Mesendoderm (in vitro differentiated cells): ENCODE measurements around the gene NDUFA6.
A peak's percentile ranks its signal among the peaks of the same experiment; 100 is the strongest.
"Not testable (repeated sequence)": the region's sequence is repeated elsewhere in the genome, so short reads cannot be mapped to it uniquely, and the experiment has no call there.

Source experiments
- DNase-seq: peaks from one replicate; pipeline ENCODE4 v3.0.0; 2013
- H2AK5ac ChIP-seq: 2 replicates; pipeline ENCODE4 v1.6.1; 2013; ENCODE audit warnings: low read length, inconsistent platforms
- H2BK120ac ChIP-seq: 2 replicates; pipeline ENCODE4 v1.6.1; 2013; ENCODE audit warnings: low read depth, mild to moderate bottlenecking, low read length, moderate library complexity, mixed read lengths
- H2BK15ac ChIP-seq: replicated peaks from 2 replicates; pipeline ENCODE4 v1.6.1; 2013; ENCODE audit warnings: low read depth, mild to moderate bottlenecking, moderate library complexity
- H2BK5ac ChIP-seq: 2 replicates; pipeline ENCODE4 v1.6.1; 2013; ENCODE audit warnings: low read length, inconsistent platforms
- H3K18ac ChIP-seq: 2 replicates; pipeline ENCODE4 v1.6.1; 2013; ENCODE audit warnings: mild to moderate bottlenecking, low read length, mixed read lengths
- H3K23ac ChIP-seq: one replicate; pipeline ENCODE4 v1.6.1; 2013; ENCODE audit warnings: low read length
- H3K27ac ChIP-seq: 2 replicates; pipeline ENCODE4 v1.5.1; 2013; ENCODE audit warnings: low read depth, mild to moderate bottlenecking, inconsistent platforms, low read length, moderate library complexity
- H3K27me3 ChIP-seq: 2 replicates; pipeline ENCODE4 v1.6.1; 2013; ENCODE audit warnings: low read length, control low read depth, mild to moderate bottlenecking, inconsistent platforms; ENCODE audit not compliant: insufficient read depth, poor library complexity
- H3K36me3 ChIP-seq: 2 replicates; pipeline ENCODE4 v1.6.1; 2013; ENCODE audit warnings: low read length, inconsistent platforms; ENCODE audit not compliant: control insufficient read depth, insufficient read depth
- H3K4ac ChIP-seq: one replicate; pipeline ENCODE4 v1.6.1; 2013; ENCODE audit warnings: low read depth, mild to moderate bottlenecking, low read length, moderate library complexity
- H3K4me1 ChIP-seq: 2 replicates; pipeline ENCODE4 v1.6.1; 2013; ENCODE audit warnings: low read depth, low read length, inconsistent platforms; ENCODE audit not compliant: control insufficient read depth
- H3K4me2 ChIP-seq: 2 replicates; pipeline ENCODE4 v1.6.1; 2013; ENCODE audit warnings: low read length
- H3K4me3 ChIP-seq: 2 replicates; pipeline ENCODE4 v1.5.1; 2013; ENCODE audit warnings: mild to moderate bottlenecking, low read length
- H3K56ac ChIP-seq: one replicate; pipeline ENCODE4 v1.6.1; 2013; ENCODE audit warnings: low read length
- H3K79me1 ChIP-seq: 2 replicates; pipeline ENCODE4 v1.6.1; 2013; ENCODE audit warnings: low read length, inconsistent platforms
- H3K79me2 ChIP-seq: 2 replicates; pipeline ENCODE4 v1.6.1; 2013; ENCODE audit warnings: mild to moderate bottlenecking, low read length; ENCODE audit not compliant: control insufficient read depth, insufficient read depth
- H3K9ac ChIP-seq: 2 replicates; pipeline ENCODE4 v1.6.1; 2013; ENCODE audit warnings: low read length, inconsistent platforms
- H4K5ac ChIP-seq: one replicate; pipeline ENCODE4 v1.6.1; 2013; ENCODE audit warnings: low read length
- H4K8ac ChIP-seq: one replicate; pipeline ENCODE4 v1.6.1; 2013; ENCODE audit warnings: low read depth, mild to moderate bottlenecking, control low read depth, low read length, moderate library complexity
- WGBS: extraction: QIAGEN DNeasy Blood & Tissue Kit; methylation state at CpG from one replicate; pipeline ENCODE4 v1.1.7; 2013; ENCODE audit warnings: low lambda C conversion rate, missing lambda C conversion rate; ENCODE audit not compliant: insufficient coverage; ENCODE audit errors: extremely low coverage; 5-methylcytosine and 5-hydroxymethylcytosine counted together

NDUFA6 gene

DNA sequence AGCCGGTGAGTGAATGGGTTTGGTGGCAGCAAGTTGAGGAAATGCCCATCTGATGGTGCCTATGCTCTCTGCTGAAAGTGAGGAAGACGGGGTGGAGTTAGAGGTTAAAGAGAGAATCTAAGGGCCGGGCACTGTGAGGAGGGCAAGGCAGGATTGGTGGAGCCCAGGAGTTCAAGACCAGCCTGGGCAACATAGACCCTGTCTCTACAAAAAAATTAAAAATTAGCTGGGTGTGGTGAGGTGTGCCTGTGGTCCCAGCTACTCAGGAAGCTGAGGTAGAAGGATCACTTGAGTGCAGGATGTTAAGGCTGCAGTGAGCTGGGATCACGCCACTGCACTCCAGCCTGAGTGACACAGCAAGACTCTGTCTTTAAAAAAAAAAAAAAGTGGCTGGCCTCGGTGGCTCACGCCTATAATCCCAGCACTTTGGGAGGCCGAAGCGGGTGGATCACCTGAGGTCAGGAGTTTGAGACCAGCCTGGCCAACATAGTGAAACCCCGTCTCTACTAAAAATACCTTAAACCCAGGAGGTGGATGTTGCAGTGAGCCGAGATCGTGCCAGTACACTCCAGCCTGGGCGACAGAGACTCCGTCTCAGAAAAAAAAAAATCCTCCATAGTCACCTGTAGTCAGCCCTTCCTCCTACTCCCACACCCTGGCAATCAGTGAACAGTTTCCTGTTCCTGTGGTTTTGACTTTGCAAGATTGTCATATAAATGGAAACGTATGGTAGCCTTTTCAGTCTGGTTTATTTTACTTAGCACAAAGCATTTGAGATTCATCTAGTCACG, 29.9 kb upstream of the NDUFA6 start:
- not testable (repeated sequence) for H3K4me1 ChIP-seq, H3K79me1 ChIP-seq, H3K27ac ChIP-seq, H3K23ac ChIP-seq, H3K18ac ChIP-seq, H3K27me3 ChIP-seq, H4K5ac ChIP-seq, H3K56ac ChIP-seq, H3K79me2 ChIP-seq, H3K36me3 ChIP-seq, H3K4me2 ChIP-seq, DNase-seq, H2AK5ac ChIP-seq, H2BK5ac ChIP-seq, H4K8ac ChIP-seq, H3K9ac ChIP-seq, H3K4me3 ChIP-seq, H3K4ac ChIP-seq, H2BK15ac ChIP-seq, H2BK120ac ChIP-seq
- WGBS, result no CpG with 5 or more reads among the region's 15 CpGs

DNA sequence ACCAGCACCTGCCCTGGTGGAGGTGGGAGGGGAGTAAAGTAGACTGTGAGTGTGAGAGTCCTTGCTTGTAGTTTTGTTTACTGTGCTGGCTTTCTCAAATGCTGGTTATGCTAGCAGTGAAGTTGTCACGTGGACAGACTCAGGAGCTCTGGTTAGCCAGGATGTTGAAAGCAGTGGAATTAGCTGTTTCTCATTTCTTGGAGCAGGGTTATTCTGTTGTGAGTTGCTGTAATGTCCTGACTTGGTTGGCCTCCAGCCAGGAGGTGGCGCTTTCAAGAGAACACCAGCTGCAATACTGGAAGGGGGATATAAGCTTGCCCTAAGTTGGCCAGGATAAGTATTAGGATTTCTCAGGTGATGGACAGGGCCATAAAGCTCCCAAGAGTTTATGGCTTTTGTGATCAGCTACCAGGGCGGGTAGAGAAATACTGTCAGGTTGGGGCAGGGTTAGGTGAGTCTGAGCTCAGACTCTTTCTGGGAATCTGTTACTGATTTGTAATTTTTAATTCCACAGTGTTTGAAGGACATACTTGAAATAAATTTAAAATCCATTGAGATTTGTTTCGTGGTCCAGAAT, 26.4 kb upstream of the NDUFA6 start:
- Histone ChIP-seq H3K4me2 (no peak overlapping the region), H4K5ac (no peak overlapping the region), H4K8ac (no peak overlapping the region), H3K79me1 (no peaks in the 10 kb centered on the region), H2BK5ac (no peak overlapping the region), H3K4me3 (no peak overlapping the region), H3K23ac (no peak overlapping the region), H2BK15ac (no peak overlapping the region), H3K27ac (no peak overlapping the region), H3K9ac (no peak overlapping the region), H3K27me3 (no peaks in the 10 kb centered on the region), H2AK5ac (no peak overlapping the region), H2BK120ac (no peak overlapping the region), H3K4me1 (no peaks in the 10 kb centered on the region), H3K4ac (no peak overlapping the region), H3K18ac (no peak overlapping the region), H3K36me3 (no peaks in the 10 kb centered on the region), H3K79me2 (no peaks in the 10 kb centered on the region), H3K56ac (no peak overlapping the region)
- DNase-seq, result peak; percentile 57
- WGBS, result no CpG with 5 or more reads among the region's 4 CpGs

DNA sequence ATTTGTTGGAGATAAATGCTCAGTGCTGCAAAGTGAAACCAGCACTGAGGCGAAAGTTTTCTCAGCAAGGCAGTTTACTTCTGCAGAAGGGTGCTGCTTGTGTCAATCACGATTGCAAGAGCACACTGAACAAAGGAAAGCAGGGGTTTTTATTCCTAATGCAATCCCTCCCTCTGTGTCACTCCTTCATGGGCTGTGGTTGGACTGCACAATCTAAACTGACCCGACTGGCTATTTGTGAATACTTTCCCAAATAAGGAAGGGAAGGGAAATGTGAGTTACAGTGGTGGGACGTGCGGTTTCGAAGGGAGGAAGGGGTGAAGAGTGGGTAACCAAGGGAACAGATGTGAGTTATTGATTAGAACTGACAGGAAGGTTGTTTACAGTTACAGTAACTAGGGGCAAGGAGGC, 24.9 kb upstream of the NDUFA6 start:
- H3K27ac ChIP-seq, H4K5ac ChIP-seq, H2BK120ac ChIP-seq, H3K4me1 ChIP-seq, H3K27me3 ChIP-seq, H3K36me3 ChIP-seq, H3K56ac ChIP-seq, H2AK5ac ChIP-seq, H3K9ac ChIP-seq, H3K18ac ChIP-seq, H3K79me1 ChIP-seq, H3K4me2 ChIP-seq, H2BK5ac ChIP-seq, H3K79me2 ChIP-seq, H4K8ac ChIP-seq, H3K4me3 ChIP-seq, H3K4ac ChIP-seq, H3K23ac ChIP-seq, H2BK15ac ChIP-seq: not testable (repeated sequence)
- no CpG with 5 or more reads among the region's 6 CpGs for WGBS
- peak; percentile 37 for DNase-seq

DNA sequence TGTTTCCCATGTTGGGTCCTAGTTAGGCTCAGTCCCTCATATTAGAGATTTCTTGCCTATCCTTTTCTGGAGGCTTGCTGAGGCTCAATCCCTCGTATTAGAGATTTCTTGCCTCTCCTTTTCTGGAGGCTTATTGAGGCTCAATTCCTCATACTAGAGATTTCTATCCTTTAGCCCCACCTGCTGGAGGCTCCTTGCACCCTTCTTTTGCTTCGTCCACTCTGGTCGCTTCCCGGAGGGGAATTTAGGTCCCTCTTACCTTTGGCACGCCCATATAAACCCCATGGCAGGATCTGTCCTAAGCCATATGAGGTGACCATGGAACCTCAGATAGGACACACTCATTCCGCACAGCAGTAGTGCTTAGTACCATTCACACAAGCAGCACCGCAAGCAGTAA, 24.1 kb upstream of the NDUFA6 start:
- H4K5ac ChIP-seq, result no peak overlapping the region
- H3K18ac ChIP-seq, result no peak overlapping the region
- H3K4ac ChIP-seq, result no peak overlapping the region
- no peak overlapping the region for H3K27ac ChIP-seq
- no peak overlapping the region for H3K23ac ChIP-seq
- no peak overlapping the region for H4K8ac ChIP-seq
- no peak overlapping the region for H3K4me3 ChIP-seq
- DNase-seq, result peak; percentile 58
- H3K79me1 ChIP-seq, result no peaks in the 10 kb centered on the region
- no peaks in the 10 kb centered on the region for H3K36me3 ChIP-seq
- no peak overlapping the region for H2BK5ac ChIP-seq
- no peak overlapping the region for H2BK15ac ChIP-seq
- H3K27me3 ChIP-seq, result no peaks in the 10 kb centered on the region
- no peak overlapping the region for H3K56ac ChIP-seq
- no peak overlapping the region for H3K4me2 ChIP-seq
- H3K79me2 ChIP-seq, result no peaks in the 10 kb centered on the region
- H3K4me1 ChIP-seq, result peaks cover 4% of the 10 kb centered on the region
- H2BK120ac ChIP-seq, result no peak overlapping the region
- H2AK5ac ChIP-seq, result no peak overlapping the region
- WGBS, result no CpG with 5 or more reads among the region's 7 CpGs
- H3K9ac ChIP-seq, result no peak overlapping the region

DNA sequence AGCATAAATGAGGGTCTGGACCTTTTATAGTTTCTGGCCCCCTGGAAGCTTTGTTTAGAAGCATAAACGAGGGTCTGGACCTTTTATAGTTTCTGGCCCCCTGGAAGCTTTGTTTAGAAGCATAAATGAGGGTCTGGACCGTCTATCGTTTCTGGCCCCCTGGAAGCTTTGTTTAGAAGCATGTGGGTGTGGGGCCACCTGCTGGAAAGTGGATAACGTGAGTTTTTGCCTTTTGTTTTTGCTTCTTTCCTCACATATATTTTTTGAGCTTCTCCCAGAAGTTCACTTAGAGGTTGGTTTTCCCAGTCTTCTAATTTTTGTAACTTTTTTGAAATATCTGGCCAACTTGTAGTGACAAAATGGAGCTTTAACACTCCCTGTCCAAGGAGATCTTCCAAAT, 22.2 kb upstream of the NDUFA6 start:
- H3K18ac ChIP-seq, H3K27me3 ChIP-seq, H3K79me1 ChIP-seq, H3K27ac ChIP-seq, H3K23ac ChIP-seq, H3K36me3 ChIP-seq, H2AK5ac ChIP-seq, H2BK120ac ChIP-seq, H2BK15ac ChIP-seq, H3K4ac ChIP-seq, H3K4me1 ChIP-seq, H3K4me2 ChIP-seq, H3K4me3 ChIP-seq, H3K9ac ChIP-seq, H2BK5ac ChIP-seq, H4K8ac ChIP-seq, H3K79me2 ChIP-seq, H4K5ac ChIP-seq, H3K56ac ChIP-seq: not testable (repeated sequence)
- peak; percentile 64 for DNase-seq
- whole genome bisulfite sequencing, result no CpG with 5 or more reads among the region's 4 CpGs
